ENCODE measurements around the gene C1orf21. TPM values are rescaled to one million over a fixed set of nuclear protein-coding genes. Genes with fewer than 3 reads are reported as not detected.

Gene C1orf21
- polyA plus RNA-seq, 1 experiment, result 4.3 TPM

DNA sequence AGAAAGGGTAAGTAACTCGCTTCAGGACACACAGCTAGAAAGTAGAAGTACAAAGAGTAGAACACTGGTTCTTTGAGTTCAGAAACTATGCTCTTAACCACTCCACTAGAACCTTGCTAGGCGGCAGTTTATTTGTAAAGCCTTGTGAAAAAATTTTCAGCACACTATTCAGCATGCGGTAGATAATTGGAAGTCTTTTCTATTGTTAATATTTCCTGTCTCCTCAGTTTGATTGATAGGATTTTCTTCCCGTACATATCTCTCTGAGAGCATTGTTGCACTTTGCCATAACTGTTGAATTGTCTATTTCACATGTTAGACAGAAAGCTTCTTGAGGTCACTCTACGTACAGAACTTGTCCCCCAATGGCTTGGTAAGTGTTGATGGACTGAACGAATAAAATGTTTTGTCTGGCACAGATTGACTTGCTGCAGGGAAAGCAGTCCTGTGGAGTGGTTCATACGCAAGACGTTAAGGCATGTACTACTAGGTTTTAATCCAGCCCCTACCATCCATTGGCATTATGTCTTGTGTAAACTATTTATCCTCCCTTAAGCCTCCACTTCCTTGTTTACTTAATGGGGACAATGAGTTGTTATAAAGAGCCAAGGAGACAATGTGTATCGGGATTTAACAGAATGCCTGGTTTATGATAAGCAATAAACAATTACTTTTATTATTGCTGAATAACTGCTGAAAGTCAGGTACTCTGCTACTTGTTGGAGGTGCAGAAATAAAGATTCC, 35.8 kb downstream of the C1orf21 start:
- Histone ChIP-seq H3K27me3 (ENCODE audit: control insufficient read depth, insufficient read depth, low read length) (no peaks in the 10 kb centered on the region), H3K36me3 (ENCODE audit: control insufficient read depth, insufficient read depth, low read length) (no peaks in the 10 kb centered on the region), H3K4me3 (ENCODE audit: low read depth, low read length) (no peak overlapping the region)
- CTCF ChIA-PET, result no interaction called here
- POLR2A ChIA-PET, result no interaction called here
- DNase-seq (ENCODE audit: low read depth), result no peak
- TF ChIP-seq, protein P1, sequence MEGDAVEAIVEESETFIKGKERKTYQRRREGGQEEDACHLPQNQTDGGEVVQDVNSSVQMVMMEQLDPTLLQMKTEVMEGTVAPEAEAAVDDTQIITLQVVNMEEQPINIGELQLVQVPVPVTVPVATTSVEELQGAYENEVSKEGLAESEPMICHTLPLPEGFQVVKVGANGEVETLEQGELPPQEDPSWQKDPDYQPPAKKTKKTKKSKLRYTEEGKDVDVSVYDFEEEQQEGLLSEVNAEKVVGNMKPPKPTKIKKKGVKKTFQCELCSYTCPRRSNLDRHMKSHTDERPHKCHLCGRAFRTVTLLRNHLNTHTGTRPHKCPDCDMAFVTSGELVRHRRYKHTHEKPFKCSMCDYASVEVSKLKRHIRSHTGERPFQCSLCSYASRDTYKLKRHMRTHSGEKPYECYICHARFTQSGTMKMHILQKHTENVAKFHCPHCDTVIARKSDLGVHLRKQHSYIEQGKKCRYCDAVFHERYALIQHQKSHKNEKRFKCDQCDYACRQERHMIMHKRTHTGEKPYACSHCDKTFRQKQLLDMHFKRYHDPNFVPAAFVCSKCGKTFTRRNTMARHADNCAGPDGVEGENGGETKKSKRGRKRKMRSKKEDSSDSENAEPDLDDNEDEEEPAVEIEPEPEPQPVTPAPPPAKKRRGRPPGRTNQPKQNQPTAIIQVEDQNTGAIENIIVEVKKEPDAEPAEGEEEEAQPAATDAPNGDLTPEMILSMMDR (IDR thresholded peaks at IDR 0.05; ENCODE audit: insufficient read depth, low read depth, low read length), result no peak

DNA sequence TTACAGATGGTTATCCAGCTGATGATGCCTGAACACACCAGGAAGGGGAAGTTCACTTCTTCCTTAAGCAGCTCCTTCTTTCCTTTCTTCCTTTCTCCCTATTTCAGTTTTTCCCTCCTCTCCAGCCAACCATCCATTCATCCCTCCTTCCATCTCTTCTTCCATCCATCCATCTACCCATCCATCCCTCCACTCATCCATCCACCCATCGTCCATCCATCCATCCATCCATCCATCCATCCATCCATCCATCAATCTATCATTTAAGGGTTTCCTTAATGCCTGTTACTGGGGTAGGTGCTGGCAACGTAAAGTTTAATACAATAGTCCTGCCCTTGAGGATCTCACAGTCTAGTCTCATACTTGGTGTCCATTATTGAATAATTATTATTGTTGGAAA, 36.8 kb downstream of the C1orf21 start:
- H3K36me3 ChIP-seq (ENCODE audit: control insufficient read depth, insufficient read depth, low read length), result no peaks in the 10 kb centered on the region
- no peak overlapping the region for H3K4me3 ChIP-seq (ENCODE audit: low read depth, low read length)
- CTCF ChIA-PET, result no interaction called here
- TF ChIP-seq, protein P1 (IDR thresholded peaks at IDR 0.05; ENCODE audit: insufficient read depth, low read depth, low read length), result no peak
- DNase-seq (ENCODE audit: low read depth), result no peak
- POLR2A ChIA-PET, result no interaction called here
- no peaks in the 10 kb centered on the region for H3K27me3 ChIP-seq (ENCODE audit: control insufficient read depth, insufficient read depth, low read length)

DNA sequence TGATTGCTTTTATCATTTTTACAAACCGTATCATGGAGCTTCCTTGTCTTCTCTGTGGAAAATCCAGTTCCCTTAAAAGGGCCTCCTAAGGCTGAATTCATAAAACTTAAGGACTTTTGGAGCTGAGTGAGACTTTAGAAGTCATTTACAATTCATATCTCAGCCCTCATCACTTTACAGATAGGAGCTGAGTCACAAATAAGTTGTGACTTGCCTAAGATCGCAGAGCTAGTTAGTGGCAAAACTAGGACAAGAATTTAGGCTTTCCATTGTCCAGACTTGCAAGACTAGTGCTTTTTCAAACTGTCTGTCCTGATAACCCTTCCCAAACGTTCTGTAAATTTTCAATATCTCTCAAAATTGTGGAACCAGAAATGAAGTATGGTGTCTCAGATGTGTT, 37.3 kb downstream of the C1orf21 start:
- TF ChIP-seq, protein P1 (IDR thresholded peaks at IDR 0.05; ENCODE audit: insufficient read depth, low read depth, low read length), result no peak
- POLR2A ChIA-PET, result interaction anchor here (0.6 kb wide), 1 partner anchor 34 kb away, joined by 3 read pairs; no protein-coding TSS in a partner anchor
- DNase-seq (ENCODE audit: low read depth), result no peak
- Histone ChIP-seq H3K4me3 (ENCODE audit: low read depth, low read length) (no peak overlapping the region), H3K36me3 (ENCODE audit: control insufficient read depth, insufficient read depth, low read length) (no peaks in the 10 kb centered on the region), H3K27me3 (ENCODE audit: control insufficient read depth, insufficient read depth, low read length) (no peaks in the 10 kb centered on the region)
- CTCF ChIA-PET, result no interaction called here

DNA sequence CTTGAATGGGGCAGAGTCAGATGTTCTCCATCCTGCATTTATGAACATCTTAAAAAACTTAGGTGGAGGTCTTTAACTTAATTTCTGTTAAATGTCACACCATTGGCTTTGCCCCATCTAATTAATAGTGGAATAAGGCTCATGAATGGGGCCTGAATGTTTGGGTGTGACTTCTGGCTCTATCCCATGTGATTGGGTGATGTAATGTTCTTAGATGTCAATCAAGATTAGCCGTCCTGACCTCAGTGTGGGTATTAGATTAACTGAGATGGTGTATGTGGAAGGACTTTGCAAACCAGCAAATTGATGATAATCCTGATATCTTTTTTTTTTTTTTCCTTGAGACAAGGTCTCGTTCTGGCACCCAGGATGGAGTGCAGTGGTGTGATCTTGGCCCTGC, 38.1 kb downstream of the C1orf21 start:
- TF ChIP-seq, protein P1 (IDR thresholded peaks at IDR 0.05; ENCODE audit: insufficient read depth, low read depth, low read length), result no peak
- no peaks in the 10 kb centered on the region for H3K27me3 ChIP-seq (ENCODE audit: control insufficient read depth, insufficient read depth, low read length)
- CTCF ChIA-PET, result no interaction called here

DNA sequence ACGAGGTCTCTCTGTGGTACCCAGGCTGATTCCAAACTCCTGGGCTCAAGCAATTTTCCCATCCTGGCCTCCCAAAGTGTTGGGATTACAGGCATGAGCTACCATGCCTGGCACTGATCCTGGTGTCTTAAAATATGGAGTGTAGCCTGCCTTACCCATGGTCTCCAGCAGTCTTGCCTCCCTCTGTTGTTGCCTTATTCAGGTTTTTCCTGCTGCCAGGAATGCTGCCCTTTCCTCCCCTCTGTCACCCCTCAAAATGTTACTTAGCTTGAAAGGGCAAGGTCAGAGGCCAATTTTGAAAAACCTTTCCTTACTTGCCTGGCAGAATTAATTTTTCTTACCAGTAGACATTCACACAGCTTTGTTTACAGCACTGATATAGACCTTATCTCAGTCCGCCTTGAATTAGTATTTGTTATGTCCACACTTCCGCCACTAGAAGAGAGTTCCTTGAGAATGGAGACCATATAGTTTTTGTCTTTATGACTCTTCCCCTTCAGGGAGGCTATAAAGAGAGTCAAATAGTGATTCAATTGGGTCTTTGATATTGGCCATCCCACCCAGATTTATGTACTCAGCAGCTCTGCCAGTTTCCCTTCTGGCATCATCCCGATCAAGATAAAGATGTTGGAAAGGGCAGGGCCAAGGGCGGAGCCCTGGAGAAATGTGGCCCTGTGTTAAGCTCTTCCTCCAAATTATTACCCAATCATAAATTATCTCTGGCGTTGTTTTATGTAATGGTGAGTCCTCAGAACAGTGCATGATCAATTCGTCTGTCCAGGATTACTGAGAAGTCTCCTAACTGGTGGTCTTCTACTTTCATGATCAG, 38.8 kb downstream of the C1orf21 start:
- ChIA-PET POLR2A (no interaction called here), CTCF (no interaction called here)
- no peak for DNase-seq (ENCODE audit: low read depth)
- Histone ChIP-seq H3K36me3 (ENCODE audit: control insufficient read depth, insufficient read depth, low read length) (no peaks in the 10 kb centered on the region), H3K4me3 (ENCODE audit: low read depth, low read length) (no peak overlapping the region), H3K27me3 (ENCODE audit: control insufficient read depth, insufficient read depth, low read length) (no peaks in the 10 kb centered on the region)
- TF ChIP-seq, protein P1 (IDR thresholded peaks at IDR 0.05; ENCODE audit: insufficient read depth, low read depth, low read length), result no peak

More for the DNA sequence above, 38.1 kb downstream of the C1orf21 start:
- Histone ChIP-seq H3K4me3 (ENCODE audit: low read depth, low read length) (no peak overlapping the region), H3K36me3 (ENCODE audit: control insufficient read depth, insufficient read depth, low read length) (no peaks in the 10 kb centered on the region)
- DNase-seq (ENCODE audit: low read depth), result no peak
- POLR2A ChIA-PET, result no interaction called here

All from BJ (cell line).